Thymus (tissue), 11 donors: ENCODE measurements around the gene SLC2A10. TPM values are rescaled to one million over a fixed set of nuclear protein-coding genes. Genes with fewer than 3 reads are reported as not detected.

Experiments used
- DNase-seq, 9 donors: peaks; one replicate each; pipeline ENCODE4 v3.0.0-alpha.2; 2013; ENCODE audit warnings: low spot score in 9 of 9, low read depth in 6 of 9, missing footprints in 1 of 9
- H3K27ac ChIP-seq, 2 donors: one replicate each; pipeline ENCODE4 v1.5.1; 2013; ENCODE audit warnings: control low read depth in 1 of 2, low read depth in 1 of 2, low read length in 1 of 2, mild to moderate bottlenecking in 1 of 2, moderate library complexity in 1 of 2
- H3K27me3 ChIP-seq, 2 donors: one replicate each; pipeline ENCODE4 v1.5.1; 2013; ENCODE audit warnings: low read length in 1 of 2; ENCODE audit not compliant: control insufficient read depth in 2 of 2, insufficient read depth in 1 of 2
- H3K36me3 ChIP-seq, 2 donors: one replicate each; pipeline ENCODE4 v1.5.1; 2013; ENCODE audit warnings: low read length in 1 of 2, mild to moderate bottlenecking in 1 of 2, moderate library complexity in 1 of 2; ENCODE audit not compliant: control insufficient read depth in 2 of 2, insufficient read depth in 2 of 2
- H3K4me1 ChIP-seq, 2 donors: one replicate each; pipeline ENCODE4 v1.5.1; 2013; ENCODE audit warnings: low read length in 2 of 2; ENCODE audit not compliant: control insufficient read depth in 2 of 2, insufficient read depth in 2 of 2
- H3K4me3 ChIP-seq, 2 donors: one replicate each; pipeline ENCODE4 v1.5.1; 2013; ENCODE audit warnings: low read length in 2 of 2, control low read depth in 1 of 2, mild to moderate bottlenecking in 1 of 2
- H3K9me3 ChIP-seq, 2 donors: one replicate each; pipeline ENCODE4 v1.5.1; 2013; ENCODE audit warnings: low read length in 1 of 2, mild to moderate bottlenecking in 1 of 2; ENCODE audit not compliant: control insufficient read depth in 2 of 2, insufficient read depth in 1 of 2
- WGBS: extraction: QIAGEN DNeasy Blood & Tissue Kit; methylation state at CpG from one replicate; pipeline ENCODE4 v1.1.7; 2013; 5-methylcytosine and 5-hydroxymethylcytosine counted together
- polyA plus RNA-seq: library from polyadenylated mRNA; stranded (reverse); fragments of 200-250 nt; gene quantifications from one replicate; pipeline ENCODE4 v1.2.3, GENCODE V29; 2013
- total RNA-seq: library from RNA; stranded (reverse); fragments of 120-200 nt; gene quantifications from one replicate; pipeline ENCODE4 v1.2.4, GENCODE V29; 2013
- donor health status: healthy.

SLC2A10 gene
- total and polyA plus RNA-seq, 2 donors = 2.0 to 4.8 TPM

- no peaks in the 10 kb centered on the region for H3K36me3 ChIP-seq
- no peaks in the 10 kb centered on the region for H3K9me3 ChIP-seq
- H3K4me3 ChIP-seq = no peak overlapping the region
- no peaks in the 10 kb centered on the region for H3K27me3 ChIP-seq
- no peaks in the 10 kb centered on the region for H3K4me1 ChIP-seq
- no peak for DNase-seq
- no peak overlapping the region for H3K27ac ChIP-seq
- WGBS = 83% methylated on average over 4 of the region's 4 CpGs
Measured at GRCh38 chr20:46779831-46780230, 70.4 kb downstream of the SLC2A10 start.

- no peaks in the 10 kb centered on the region for H3K27me3 ChIP-seq
- 65% methylated on average over 15 of the region's 15 CpGs for WGBS
Measured at GRCh38 chr20:46784436-46785127, 75.1 kb downstream of the SLC2A10 start.

More at GRCh38 chr20:46784436-46785127, 75.1 kb downstream of the SLC2A10 start:
- no peaks in the 10 kb centered on the region for H3K4me1 ChIP-seq
- no peak overlapping the region for H3K4me3 ChIP-seq
- H3K9me3 ChIP-seq = no peaks in the 10 kb centered on the region
- no peak overlapping the region for H3K27ac ChIP-seq
- H3K36me3 ChIP-seq = no peaks in the 10 kb centered on the region
- no peak for DNase-seq

Other genes with a start within 250 kb of the SLC2A10 start
- 3.8 TPM for gene ZNF334, start 196.1 kb upstream of the SLC2A10 start, total RNA-seq
- 9.3 TPM for gene ZNF334, start 196.1 kb upstream of the SLC2A10 start, polyA plus RNA-seq
- gene OCSTAMP, start 159.0 kb upstream of the SLC2A10 start, total RNA-seq = under 0.01 TPM
- 0.02 TPM for gene OCSTAMP, start 159.0 kb upstream of the SLC2A10 start, polyA plus RNA-seq
- 1.4 TPM for gene SLC13A3, start 58.2 kb upstream of the SLC2A10 start, total RNA-seq
- gene SLC13A3, start 58.2 kb upstream of the SLC2A10 start, polyA plus RNA-seq = 1.9 TPM
- 22.9 TPM for gene TP53RK, start 20.2 kb upstream of the SLC2A10 start, total RNA-seq
- gene TP53RK, start 20.2 kb upstream of the SLC2A10 start, polyA plus RNA-seq = 13.1 TPM
- gene EYA2, start 185.2 kb downstream of the SLC2A10 start, total RNA-seq = 11.1 TPM
- 28.5 TPM for gene EYA2, start 185.2 kb downstream of the SLC2A10 start, polyA plus RNA-seq